GM18499 (cell line): ENCODE results near the gene GTSF1L.

Experiments
- ATAC-seq: cut with Tn5 transposase; IDR thresholded peaks from one replicate; pipeline ENCODE4 v1.9.1; 2021; ENCODE audit warnings: moderate number of reproducible peaks; ENCODE audit not compliant: insufficient read depth, unreplicated experiment

The GTSF1L gene

DNA sequence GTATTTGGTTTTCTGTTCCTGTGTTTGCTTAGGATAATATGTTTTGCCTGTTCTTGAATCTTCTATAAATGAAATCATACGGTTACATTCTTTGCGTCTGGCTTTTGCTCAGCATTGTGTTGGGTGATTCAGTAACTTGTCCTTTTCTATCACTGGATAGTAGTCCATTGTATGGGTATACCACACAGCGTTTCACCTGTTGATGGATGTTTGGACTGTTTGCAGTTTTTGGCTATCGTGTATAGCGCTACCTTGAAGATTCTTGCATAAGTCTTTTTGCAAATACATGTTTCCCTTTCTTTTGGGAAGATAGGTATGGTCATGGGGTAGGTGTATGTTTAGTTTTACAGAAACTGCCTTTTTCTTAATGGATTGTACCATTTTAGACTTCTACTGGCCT, 50.4 kb downstream of the GTSF1L start:
- no peak for ATAC-seq
